Measurements from ENCODE around the gene TMEM163.

TMEM163 gene

GRCh38 chr2:134454426-134454825 is 264.4 kb downstream of the TMEM163 start:
- DNase-seq (ENCODE audit: extremely low read depth, low read depth), result no peak
- TF ChIP-seq CTCF (IDR thresholded peaks at IDR 0.05; ENCODE audit: low read depth, low read length), result no peak

- DNase-seq (ENCODE audit: extremely low read depth, low read depth), result no peak
Measured at GRCh38 chr2:134453973-134454372, 264.8 kb downstream of the TMEM163 start.

GRCh38 chr2:134453476-134453875 is 265.3 kb downstream of the TMEM163 start:
- no peak for DNase-seq (ENCODE audit: extremely low read depth, low read depth)
- no peak for TF ChIP-seq CTCF (IDR thresholded peaks at IDR 0.05; ENCODE audit: low read depth, low read length)

More at GRCh38 chr2:134453973-134454372, 264.8 kb downstream of the TMEM163 start:
- TF ChIP-seq CTCF (IDR thresholded peaks at IDR 0.05; ENCODE audit: low read depth, low read length), result no peak

DNA sequence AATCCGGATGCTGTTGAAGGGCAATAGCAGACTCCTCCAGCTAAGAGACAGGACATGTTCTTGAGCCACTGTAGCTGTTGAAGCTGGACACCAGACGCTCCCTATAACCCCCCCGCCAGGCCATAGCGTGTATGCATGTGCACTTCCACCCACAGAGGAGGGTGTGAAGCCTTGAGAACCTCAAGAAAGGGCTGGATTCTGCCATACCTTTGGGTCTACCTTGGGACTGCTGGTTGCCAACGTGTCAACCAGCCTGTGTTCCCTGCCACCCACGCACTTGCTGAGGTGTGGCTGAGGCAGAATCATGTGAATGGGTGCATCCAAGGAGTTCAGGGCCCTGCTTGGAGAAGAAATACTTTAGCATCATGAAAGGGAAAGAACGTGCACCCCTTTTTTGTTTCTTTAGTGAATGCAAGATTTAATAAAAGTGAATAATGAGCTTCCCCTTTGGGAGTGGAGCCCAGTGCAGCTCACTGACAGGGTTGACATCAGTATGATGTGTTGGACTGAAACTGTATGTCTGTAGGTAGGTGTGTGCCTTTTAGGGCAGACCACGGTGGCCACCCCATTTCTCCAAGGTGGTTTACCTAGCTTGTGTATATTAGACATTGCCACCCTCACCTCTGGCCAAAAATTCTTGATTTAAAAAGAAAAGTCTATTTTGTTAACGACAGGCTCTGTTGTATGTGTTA is 266.6 kb downstream of the TMEM163 start:
- no peak for TF ChIP-seq CTCF (IDR thresholded peaks at IDR 0.05; ENCODE audit: low read depth, low read length)
- DNase-seq (ENCODE audit: extremely low read depth, low read depth), result no peak

GRCh38 chr2:134451347-134451630 is 267.5 kb downstream of the TMEM163 start:
- no peak for TF ChIP-seq CTCF (IDR thresholded peaks at IDR 0.05; ENCODE audit: low read depth, low read length)
- no peak for DNase-seq (ENCODE audit: extremely low read depth, low read depth)

GRCh38 chr2:134449751-134450513 is 268.9 kb downstream of the TMEM163 start:
- DNase-seq (ENCODE audit: extremely low read depth, low read depth), result no peak
- no peak for TF ChIP-seq CTCF (IDR thresholded peaks at IDR 0.05; ENCODE audit: low read depth, low read length)

DNA sequence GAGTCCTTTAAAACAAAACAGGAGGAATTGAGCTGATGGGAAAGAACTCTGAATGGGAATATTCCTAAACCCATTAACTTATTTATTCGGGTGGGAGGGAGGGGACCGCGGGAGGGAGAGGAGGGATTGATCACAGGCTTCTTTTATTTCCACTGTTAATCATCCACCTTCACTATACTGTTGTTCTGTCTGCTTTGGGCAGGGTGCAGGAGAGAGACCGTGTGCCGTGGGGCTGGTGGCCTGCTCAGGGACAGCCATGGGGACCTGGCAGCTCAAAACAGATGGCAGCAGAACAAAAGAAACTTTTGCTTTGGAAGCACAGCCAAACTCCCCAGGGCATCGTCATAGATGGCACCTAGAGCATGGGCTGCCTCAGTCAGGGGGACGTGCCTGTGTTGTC is 269.6 kb downstream of the TMEM163 start:
- no peak for TF ChIP-seq CTCF (IDR thresholded peaks at IDR 0.05; ENCODE audit: low read depth, low read length)
- DNase-seq (ENCODE audit: extremely low read depth, low read depth), result no peak

Measured in AG09319 (cell line).